Activated naive CD4-positive, alpha-beta T cell treated with anti-CD3 and anti-CD28 coated beads, Interleukin-2, amount 50 U/mL, for 24 hours (primary cell): ENCODE results near the gene STARD6.
A peak's percentile ranks its signal among the peaks of the same experiment; 100 is the strongest.

Experiments used
- H3K27ac Mint-ChIP-seq: one replicate; pipeline ENCODE4 v1.8.0; 2021; ENCODE audit warnings: mild to moderate bottlenecking, mixed read lengths
- H3K27me3 Mint-ChIP-seq: one replicate; pipeline ENCODE4 v1.8.0; 2021; ENCODE audit warnings: mixed read lengths
- H3K36me3 Mint-ChIP-seq: one replicate; pipeline ENCODE4 v1.8.0; 2021; ENCODE audit warnings: mixed read lengths
- H3K4me1 Mint-ChIP-seq: one replicate; pipeline ENCODE4 v1.8.0; 2021; ENCODE audit warnings: mixed read lengths
- H3K4me3 Mint-ChIP-seq: one replicate; pipeline ENCODE4 v1.8.0; 2021; ENCODE audit warnings: mild to moderate bottlenecking, mixed read lengths
- H3K9me3 Mint-ChIP-seq: one replicate; pipeline ENCODE4 v1.8.0; 2021; ENCODE audit warnings: mixed read lengths

STARD6 gene

GRCh38 chr18:54296062-54296461 lies 61.6 kb downstream of the STARD6 start:
- peaks cover 19% of the 10 kb centered on the region for H3K36me3 Mint-ChIP-seq
- no peak overlapping the region for H3K27ac Mint-ChIP-seq
- peaks cover 7% of the 10 kb centered on the region for H3K9me3 Mint-ChIP-seq
- H3K4me1 Mint-ChIP-seq: no peaks in the 10 kb centered on the region
- H3K27me3 Mint-ChIP-seq: no peaks in the 10 kb centered on the region
- no peak overlapping the region for H3K4me3 Mint-ChIP-seq

GRCh38 chr18:54294274-54294673 lies 63.4 kb downstream of the STARD6 start:
- Mint-ChIP-seq H3K4me3 (no peak overlapping the region), H3K36me3 (peaks cover 26% of the 10 kb centered on the region), H3K27me3 (no peaks in the 10 kb centered on the region), H3K4me1 (no peaks in the 10 kb centered on the region), H3K27ac (no peak overlapping the region), H3K9me3 (peaks cover under 1% of the 10 kb centered on the region)

DNA sequence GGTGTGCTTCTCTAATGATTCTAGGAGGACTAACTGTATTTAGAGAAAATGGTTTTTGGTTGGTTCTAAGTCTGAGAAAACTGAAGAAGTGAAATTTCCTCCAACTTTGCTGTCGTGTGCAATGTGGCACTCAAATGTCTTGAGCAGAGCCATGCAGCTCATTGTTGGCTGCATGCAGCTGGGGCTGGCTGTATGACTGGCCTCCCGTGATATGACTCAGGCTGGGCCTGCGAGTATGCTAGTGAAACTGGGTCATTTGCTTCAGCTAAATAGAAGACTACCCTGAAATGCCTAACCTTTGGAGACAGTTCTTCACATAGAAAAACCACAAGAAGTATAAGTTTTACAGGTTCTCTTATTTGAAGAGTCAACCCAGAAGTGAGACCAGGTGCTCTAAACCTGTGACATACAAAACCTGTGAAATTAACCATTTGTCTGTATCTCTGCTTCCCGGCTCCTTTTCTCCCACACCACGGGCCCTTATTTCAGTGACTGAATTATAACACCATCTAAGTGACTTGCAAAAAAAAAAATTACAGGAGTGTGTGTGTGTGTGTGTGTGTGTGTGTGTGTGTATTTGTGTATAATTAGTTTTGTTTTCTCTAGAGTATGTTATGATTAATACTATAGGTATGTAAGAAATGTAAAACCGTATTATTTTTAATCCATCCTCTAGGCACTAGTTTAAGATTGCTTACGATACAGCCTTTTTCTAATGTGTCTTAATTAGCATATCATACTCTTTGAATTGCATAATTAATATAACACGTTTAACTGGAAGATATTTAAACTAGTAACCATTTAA lies 72.5 kb downstream of the STARD6 start:
- Mint-ChIP-seq H3K9me3 (no peaks in the 10 kb centered on the region), H3K4me3 (no peak overlapping the region), H3K36me3 (peaks cover 43% of the 10 kb centered on the region), H3K27me3 (no peaks in the 10 kb centered on the region), H3K27ac (peak overlapping the region; percentile 60), H3K4me1 (peaks cover 17% of the 10 kb centered on the region)

DNA sequence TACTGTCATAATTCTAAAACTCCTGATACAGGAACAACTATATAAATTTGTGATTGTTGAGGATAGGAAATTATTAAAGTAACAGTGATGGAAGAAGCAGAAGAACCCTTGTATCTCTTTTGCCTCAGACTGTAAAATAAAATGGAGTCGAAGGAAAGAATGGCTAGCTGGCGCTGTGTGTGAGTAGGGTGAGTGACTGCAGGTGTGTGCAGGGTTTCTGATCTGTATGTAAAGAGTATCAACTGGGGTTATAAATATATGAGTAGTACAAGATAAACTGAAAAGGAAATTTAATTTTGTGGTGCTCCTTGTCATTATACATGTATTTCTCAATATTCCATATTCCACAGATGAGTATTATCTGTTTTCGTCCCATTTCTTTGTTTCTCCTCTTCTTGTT lies 73.1 kb downstream of the STARD6 start:
- no peak overlapping the region for H3K4me3 Mint-ChIP-seq
- H3K27ac Mint-ChIP-seq: peak overlapping the region; percentile 60
- H3K9me3 Mint-ChIP-seq: no peaks in the 10 kb centered on the region
- no peaks in the 10 kb centered on the region for H3K27me3 Mint-ChIP-seq
- peaks cover 42% of the 10 kb centered on the region for H3K36me3 Mint-ChIP-seq
- peaks cover 21% of the 10 kb centered on the region for H3K4me1 Mint-ChIP-seq

DNA sequence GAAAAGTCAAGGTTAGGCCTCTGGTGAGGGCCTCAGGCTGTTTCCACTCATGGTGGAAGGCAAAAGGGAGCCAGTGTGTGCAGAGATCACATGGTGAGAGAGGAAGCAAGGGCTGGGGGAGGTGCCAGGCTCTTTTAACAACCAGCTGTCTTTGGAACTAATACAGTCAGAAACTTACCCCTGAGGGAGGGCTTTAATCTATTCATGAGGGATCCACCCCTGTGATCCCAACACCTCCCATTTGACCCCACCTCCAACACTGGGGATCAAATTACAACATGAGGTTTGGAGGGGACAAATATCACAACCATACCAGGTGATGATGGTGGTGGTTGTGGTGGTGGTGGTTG lies 77.5 kb downstream of the STARD6 start:
- H3K27me3 Mint-ChIP-seq: no peaks in the 10 kb centered on the region
- no peaks in the 10 kb centered on the region for H3K9me3 Mint-ChIP-seq
- no peak overlapping the region for H3K4me3 Mint-ChIP-seq
- H3K27ac Mint-ChIP-seq: no peak overlapping the region
- peaks cover 30% of the 10 kb centered on the region for H3K4me1 Mint-ChIP-seq
- peaks cover 27% of the 10 kb centered on the region for H3K36me3 Mint-ChIP-seq

GRCh38 chr18:54279477-54280219 lies 78.0 kb downstream of the STARD6 start:
- H3K36me3 Mint-ChIP-seq: peaks cover 24% of the 10 kb centered on the region
- peaks cover 24% of the 10 kb centered on the region for H3K4me1 Mint-ChIP-seq
- no peaks in the 10 kb centered on the region for H3K9me3 Mint-ChIP-seq
- no peak overlapping the region for H3K4me3 Mint-ChIP-seq
- H3K27me3 Mint-ChIP-seq: no peaks in the 10 kb centered on the region
- no peak overlapping the region for H3K27ac Mint-ChIP-seq

DNA sequence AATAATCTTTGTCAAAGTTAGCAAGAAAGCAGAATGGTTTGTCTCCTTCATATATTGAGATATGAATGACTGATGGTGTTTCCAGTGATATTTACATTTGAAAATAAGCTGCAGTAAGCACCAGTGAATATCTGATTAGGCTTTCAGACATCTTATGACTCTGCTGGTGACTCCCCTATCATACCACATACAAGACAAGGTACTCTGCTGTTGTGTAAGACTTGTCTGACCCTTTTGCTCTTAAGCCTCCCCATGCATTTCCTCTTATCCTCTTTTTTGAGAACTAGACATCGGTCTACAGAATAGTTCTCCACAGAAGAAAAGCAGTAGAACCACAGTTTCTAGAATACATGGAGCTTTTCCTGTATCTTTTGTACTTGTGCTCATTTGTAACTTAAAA lies 79.0 kb downstream of the STARD6 start:
- H3K36me3 Mint-ChIP-seq: peaks cover 18% of the 10 kb centered on the region
- H3K4me3 Mint-ChIP-seq: no peak overlapping the region
- peak overlapping the region; percentile 43 for H3K27ac Mint-ChIP-seq

DNA sequence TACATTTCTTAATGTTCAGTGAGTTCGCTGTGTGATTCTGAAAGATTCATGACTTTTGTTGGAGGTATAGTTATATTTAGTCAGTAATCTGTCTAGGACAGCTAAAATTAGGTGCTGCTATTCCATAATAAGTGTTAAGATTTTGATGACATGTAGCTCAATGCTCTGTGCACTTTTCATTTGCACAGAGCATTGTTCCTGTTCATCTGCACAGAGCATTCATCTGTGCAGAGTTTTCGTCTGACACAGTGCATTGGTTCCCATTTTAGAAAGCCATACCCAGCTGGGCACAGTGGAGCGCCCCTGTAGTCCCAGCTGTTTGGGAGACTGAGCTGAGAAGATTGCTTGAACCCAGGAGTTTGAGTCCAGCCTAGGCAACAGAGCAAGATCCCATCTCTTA lies 79.8 kb downstream of the STARD6 start:
- no peak overlapping the region for H3K27ac Mint-ChIP-seq
- H3K4me1 Mint-ChIP-seq: peaks cover 16% of the 10 kb centered on the region
- no peaks in the 10 kb centered on the region for H3K9me3 Mint-ChIP-seq
- H3K4me3 Mint-ChIP-seq: no peak overlapping the region
- H3K36me3 Mint-ChIP-seq: peaks cover 18% of the 10 kb centered on the region
- no peaks in the 10 kb centered on the region for H3K27me3 Mint-ChIP-seq

More for the DNA sequence above, 79.0 kb downstream of the STARD6 start:
- Mint-ChIP-seq H3K9me3 (no peaks in the 10 kb centered on the region), H3K4me1 (peaks cover 16% of the 10 kb centered on the region), H3K27me3 (no peaks in the 10 kb centered on the region)
